Motor neuron (in vitro differentiated cells): Measurements from ENCODE around the gene HIRA. TPM values are rescaled to one million over a fixed set of nuclear protein-coding genes. Genes with fewer than 3 reads are reported as not detected.

Experiments
- ATAC-seq, 8 experiments: fragments of 200-7000 bp; cut with Tn5 transposase; replicated peaks in 6 of 8; 2 replicates each; pipeline ENCODE4 v1.8.0; 2021; ENCODE audit warnings: mild to moderate bottlenecking in 8 of 8, moderate library complexity in 8 of 8
- H3K27ac ChIP-seq, 2 donors: fragments of 250-450 bp; sonication (Bioruptor Pico); 2 replicates each; pipeline ENCODE4 v1.9.0; 2021; ENCODE audit warnings: antibody characterized with exemption in 2 of 2, mild to moderate bottlenecking in 2 of 2, moderate library complexity in 1 of 2
- H3K4me1 ChIP-seq, 2 donors: fragments of 250-450 bp; sonication (Bioruptor Pico); replicated peaks in 1 of 2; 2 replicates each; pipeline ENCODE4 v1.6.1; 2021; ENCODE audit warnings: antibody characterized with exemption in 2 of 2, mild to moderate bottlenecking in 2 of 2, moderate library complexity in 1 of 2
- H3K4me3 ChIP-seq, 5 donors: fragments of 250-450 bp; sonication (Bioruptor Pico); 2 replicates each; pipeline ENCODE4 v1.9.0; 2021; ENCODE audit warnings: antibody characterized with exemption in 5 of 5, mild to moderate bottlenecking in 5 of 5, moderate library complexity in 4 of 5
- WGBS, 10 experiments: fragments of 450-650 bp; shearing (Covaris generic); methylation state at CpG; one replicate each; pipeline ENCODE4 v1.0.0; 2022; 5-methylcytosine and 5-hydroxymethylcytosine counted together
- in situ Hi-C, 9 experiments: fragments of 400-800 bp; cut with MboI; loops; one replicate each; pipeline ENCODE4 v1.15.0; 2021; ENCODE audit warnings: low sequenced_read_pairs in 9 of 9, low pct_unique_long_range_greater_than_20kb in 2 of 9; ENCODE audit not compliant: unreplicated experiment in 9 of 9
- total RNA-seq, 8 experiments: library from RNA; unstranded; fragments of 300-600 nt; gene quantifications; 2 replicates each; pipeline versions ENCODE4 v1.2.3 to v1.2.4, GENCODE V29; 2022

Gene HIRA
- total RNA-seq, 8 experiments from 2014 or later: 9.9 to 30.1 (median 18.1) TPM

DNA sequence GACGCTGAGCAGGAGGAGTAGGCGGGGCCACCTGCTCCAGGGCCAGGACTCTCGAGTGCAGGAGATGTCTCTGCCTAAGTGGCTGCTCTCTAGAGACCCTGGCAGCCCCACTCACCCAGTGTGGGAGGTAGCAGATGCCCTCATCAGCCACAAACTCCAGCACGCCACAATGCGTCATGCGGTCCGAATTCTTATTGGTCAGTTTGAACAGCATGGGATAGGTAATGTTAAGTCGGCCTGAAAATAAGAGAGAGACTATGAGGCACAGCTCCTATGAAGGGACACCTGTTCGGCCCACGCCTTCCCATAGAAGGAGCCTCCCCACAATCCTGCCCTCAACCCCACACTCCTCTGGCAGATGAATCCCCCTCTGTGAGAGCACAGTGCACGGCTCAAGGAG is 40.0 kb upstream of the HIRA start:
- H3K4me3 ChIP-seq: no peak overlapping the region
- in situ Hi-C loops: loop anchor here in 1 of 9 experiments (25.0 kb wide), 1 partner anchor 141 kb away; no protein-coding TSS in a partner anchor
- no peaks in the 10 kb centered on the region for H3K4me1 ChIP-seq
- ATAC-seq: no peak
- no peak overlapping the region for H3K27ac ChIP-seq
- WGBS, 10 experiments: 60 to 96% (median 90%) methylated on average over 1 to 9 of the region's 11 CpGs; no CpG with 5 or more reads in 4 of the 10 experiments

DNA sequence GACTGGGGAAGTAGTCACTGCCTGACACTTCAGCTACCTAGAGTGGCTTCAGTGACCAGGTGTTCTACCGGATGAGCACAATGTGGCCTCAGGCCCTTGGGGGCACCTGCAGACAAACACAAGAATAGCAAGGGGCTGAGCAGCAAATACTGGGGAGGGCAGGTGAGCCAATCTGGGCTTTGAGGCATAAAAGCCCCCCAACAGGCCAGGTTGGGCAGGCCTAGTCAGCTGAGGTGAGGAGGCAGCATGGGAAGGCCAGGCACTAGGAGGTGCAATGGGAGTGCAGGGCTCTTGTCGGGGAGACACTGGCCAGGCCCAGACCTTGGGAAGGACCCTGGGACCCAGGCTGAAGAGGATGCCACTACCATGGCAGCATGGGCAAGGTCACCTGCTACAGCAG is 38.5 kb upstream of the HIRA start:
- 80 to 100% (median 100%) methylated on average over 1 of the region's 2 CpGs; no CpG with 5 or more reads in 7 of the 10 experiments for WGBS, 10 experiments
- peak overlapping the region in 1 of 2 donors; percentile 23 for H3K27ac ChIP-seq
- in situ Hi-C loops: loop anchor here in 1 of 9 experiments (25.0 kb wide), 1 partner anchor 142 kb away; no protein-coding TSS in a partner anchor

DNA sequence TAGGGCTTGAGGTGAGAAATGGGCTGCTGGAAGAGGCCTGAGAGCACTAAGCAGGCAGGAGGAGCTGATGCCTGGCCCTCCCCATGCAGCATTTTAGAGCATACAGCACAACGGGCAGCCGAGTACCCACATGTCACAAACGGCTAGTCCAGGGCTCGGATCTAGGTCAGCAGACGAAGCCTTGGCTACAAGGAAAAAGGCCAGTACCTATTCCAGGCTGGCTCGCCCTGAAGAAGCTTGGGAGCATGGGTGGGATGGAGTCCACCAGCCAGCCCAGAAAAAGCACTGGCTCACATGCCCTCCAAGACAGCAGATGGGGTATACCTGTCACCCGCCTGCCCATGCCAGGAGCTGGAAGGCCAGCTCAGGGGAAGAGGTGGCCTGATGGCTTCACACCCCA is 37.9 kb upstream of the HIRA start:
- no peak for ATAC-seq
- 67 to 94% (median 90%) methylated on average over 2 to 6 of the region's 7 CpGs; no CpG with 5 or more reads in 5 of the 10 experiments for WGBS, 10 experiments
- in situ Hi-C loops: loop anchor here in 1 of 9 experiments (25.0 kb wide), 1 partner anchor 143 kb away; no protein-coding TSS in a partner anchor
- H3K4me1 ChIP-seq: no peaks in the 10 kb centered on the region
- H3K27ac ChIP-seq: no peak overlapping the region
- H3K4me3 ChIP-seq: no peak overlapping the region

More for the DNA sequence above, 38.5 kb upstream of the HIRA start:
- no peaks in the 10 kb centered on the region for H3K4me1 ChIP-seq
- no peak for ATAC-seq
- no peak overlapping the region for H3K4me3 ChIP-seq

DNA sequence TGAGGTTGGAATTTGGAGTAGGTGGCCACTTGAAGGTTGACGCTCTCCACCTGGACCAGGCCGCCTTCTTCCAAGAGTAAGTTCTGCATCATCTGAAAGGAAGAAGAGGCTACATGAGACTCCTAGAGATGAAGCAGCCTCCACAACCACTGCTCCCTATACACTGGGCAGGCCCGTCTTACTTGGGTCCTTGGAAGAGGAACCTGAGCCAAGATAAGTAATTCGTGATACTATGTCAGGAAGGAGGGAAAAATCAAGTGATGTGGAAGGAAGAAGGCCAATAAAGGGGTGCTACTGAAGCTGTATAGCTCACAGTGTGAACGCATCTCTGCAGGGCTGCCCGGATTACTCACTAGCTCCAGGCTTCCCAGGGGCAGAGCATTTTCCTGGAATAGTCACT is 36.4 kb upstream of the HIRA start:
- no peak for ATAC-seq
- in situ Hi-C loops: loop anchor here in 1 of 9 experiments (25.0 kb wide), 1 partner anchor 144 kb away; no protein-coding TSS in a partner anchor
- Histone ChIP-seq H3K27ac (no peak overlapping the region), H3K4me1 (no peaks in the 10 kb centered on the region), H3K4me3 (no peak overlapping the region)
- 93 to 100% (median 97%) methylated on average over 2 to 5 of the region's 6 CpGs; no CpG with 5 or more reads in 5 of the 10 experiments for WGBS, 10 experiments

DNA sequence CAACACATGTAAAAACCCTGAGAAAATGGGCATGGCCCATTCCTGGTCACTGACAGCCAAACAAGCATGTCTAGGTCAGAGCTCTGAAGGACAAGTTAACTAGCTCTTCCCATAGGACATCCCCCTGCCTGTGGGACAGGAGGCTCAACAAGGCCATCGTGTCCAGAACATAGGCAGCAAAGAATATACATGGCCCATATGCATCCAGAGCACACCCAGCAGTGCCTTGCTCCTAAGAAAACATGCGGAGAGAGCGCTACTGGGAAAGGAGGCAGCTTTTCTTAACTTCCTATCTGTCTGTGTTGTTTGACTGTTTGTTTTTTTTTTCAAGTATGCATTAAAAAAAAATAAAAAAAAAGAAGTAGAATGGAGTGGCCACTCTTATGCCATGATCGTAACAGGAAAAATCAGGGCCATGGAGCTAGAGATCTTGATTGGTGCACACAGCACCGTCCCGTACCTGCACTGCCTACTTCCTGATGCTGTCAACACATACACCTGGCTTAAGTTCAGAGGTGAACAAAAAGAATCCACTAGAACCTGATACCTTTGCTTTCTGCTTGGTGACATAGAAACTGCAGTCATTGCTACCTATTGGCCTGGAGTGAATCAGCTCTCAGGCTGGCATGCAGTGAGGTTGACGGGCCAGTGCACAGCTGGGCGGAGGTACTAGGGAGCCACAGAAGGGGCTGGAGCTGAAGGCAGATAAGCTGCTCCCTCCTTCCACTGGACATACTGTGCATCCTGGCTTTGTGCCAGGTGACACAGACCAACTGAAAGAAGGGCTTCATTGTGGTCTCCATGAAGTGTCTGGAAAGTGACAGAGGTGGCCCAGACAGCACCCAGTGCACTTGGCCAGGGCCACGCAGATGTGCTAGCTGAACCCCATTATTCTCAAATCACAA is 35.6 kb upstream of the HIRA start:
- H3K27ac ChIP-seq: peak overlapping the region in 1 of 2 donors; percentile 23
- in situ Hi-C loops: loop anchor here in 1 of 9 experiments (25.0 kb wide), 1 partner anchor 145 kb away; no protein-coding TSS in a partner anchor
- 80 to 100% (median 92%) methylated on average over 1 to 7 of the region's 9 CpGs; no CpG with 5 or more reads in 1 of the 10 experiments for WGBS, 10 experiments

DNA sequence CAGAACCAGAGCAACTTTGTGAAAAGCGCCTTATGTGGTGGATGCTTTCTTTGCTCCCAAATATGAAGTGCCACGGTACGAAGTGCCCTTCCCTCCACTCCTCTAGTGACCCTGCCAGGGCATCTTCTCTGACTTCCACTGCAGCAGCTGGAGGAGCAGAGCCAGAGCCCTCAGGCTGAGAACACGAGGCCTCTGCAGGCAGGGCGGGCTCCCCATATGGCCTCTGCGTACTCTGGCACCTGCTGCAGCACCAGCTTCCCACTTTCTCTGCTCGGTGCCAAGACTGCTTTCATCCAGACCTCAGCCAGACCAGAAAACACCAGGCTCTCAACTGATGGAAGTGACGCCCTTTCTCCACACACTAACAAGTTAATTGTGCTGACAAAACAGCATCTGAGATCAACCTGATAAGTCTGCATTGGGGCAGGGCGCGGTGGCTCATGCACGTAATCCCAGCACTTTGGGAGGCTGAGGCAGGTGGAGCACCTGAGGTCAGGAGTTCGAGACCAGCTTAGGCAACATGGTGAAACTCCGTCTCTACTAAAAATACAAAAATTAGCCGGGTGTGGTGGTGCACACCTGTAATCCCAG is 34.7 kb upstream of the HIRA start:
- in situ Hi-C loops: loop anchor here in 1 of 9 experiments (25.0 kb wide), 1 partner anchor 146 kb away; no protein-coding TSS in a partner anchor
- ATAC-seq: no peak
- H3K4me3 ChIP-seq: no peak overlapping the region
- no peak overlapping the region for H3K27ac ChIP-seq
- H3K4me1 ChIP-seq: no peaks in the 10 kb centered on the region
- WGBS, 10 experiments: 88 to 100% (median 97%) methylated on average over 3 to 11 of the region's 14 CpGs; no CpG with 5 or more reads in 2 of the 10 experiments

More for the DNA sequence above, 35.6 kb upstream of the HIRA start:
- no peak for ATAC-seq
- Histone ChIP-seq H3K4me1 (no peaks in the 10 kb centered on the region), H3K4me3 (no peak overlapping the region)

DNA sequence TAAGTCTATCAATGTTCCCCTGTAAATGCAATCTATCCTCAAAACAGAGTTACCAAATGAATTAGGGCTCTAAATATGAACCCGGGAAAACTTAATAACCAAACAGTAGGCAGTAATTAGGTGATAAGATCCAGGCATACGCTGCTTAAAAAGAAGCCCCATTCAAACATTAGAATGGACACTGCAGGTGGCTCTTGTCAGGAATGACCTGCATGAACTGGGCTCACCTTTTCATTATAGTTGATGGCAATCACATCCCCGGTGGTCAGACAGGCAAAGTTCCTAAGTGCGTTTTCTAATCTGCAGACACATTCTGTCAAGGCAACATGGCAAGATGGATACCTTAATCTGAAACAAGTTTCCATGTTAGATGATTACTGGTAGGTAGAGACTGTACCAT is 33.4 kb upstream of the HIRA start:
- Histone ChIP-seq H3K4me3 (no peak overlapping the region), H3K4me1 (no peaks in the 10 kb centered on the region), H3K27ac (no peak overlapping the region)
- WGBS, 10 experiments: 78 to 100% (median 93%) methylated on average over 1 to 4 of the region's 4 CpGs; no CpG with 5 or more reads in 2 of the 10 experiments
- no peak for ATAC-seq
- in situ Hi-C loops: loop anchor here in 1 of 9 experiments (25.0 kb wide), 1 partner anchor 147 kb away; no protein-coding TSS in a partner anchor

DNA sequence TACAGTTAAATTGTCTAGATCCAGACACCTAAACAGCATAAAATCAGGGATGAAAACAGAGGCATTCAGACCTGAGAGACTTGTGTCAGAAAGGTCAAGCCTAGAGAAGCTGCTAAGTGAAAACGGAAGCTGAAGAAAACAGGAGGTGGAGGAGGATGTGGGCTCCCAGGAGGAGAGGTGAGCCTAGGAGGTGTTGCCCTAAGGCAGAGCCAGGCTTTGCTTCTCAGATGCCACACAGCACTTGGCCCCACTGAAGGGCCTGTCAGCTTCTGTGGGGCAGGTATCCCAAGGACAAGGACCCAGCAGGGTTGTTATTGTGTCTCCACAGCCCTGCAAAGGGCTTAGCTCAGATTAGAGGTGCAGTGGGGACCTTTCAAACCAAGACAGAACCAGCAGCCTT is 33.0 kb upstream of the HIRA start:
- H3K27ac ChIP-seq: no peak overlapping the region
- no peaks in the 10 kb centered on the region for H3K4me1 ChIP-seq
- H3K4me3 ChIP-seq: no peak overlapping the region
- in situ Hi-C loops: loop anchor here in 1 of 9 experiments (25.0 kb wide), 1 partner anchor 148 kb away; no protein-coding TSS in a partner anchor
- 0 to 100% (median 76%) methylated on average over 1 of the region's 1 CpG; no CpG with 5 or more reads in 4 of the 10 experiments for WGBS, 10 experiments
- ATAC-seq: no peak

DNA sequence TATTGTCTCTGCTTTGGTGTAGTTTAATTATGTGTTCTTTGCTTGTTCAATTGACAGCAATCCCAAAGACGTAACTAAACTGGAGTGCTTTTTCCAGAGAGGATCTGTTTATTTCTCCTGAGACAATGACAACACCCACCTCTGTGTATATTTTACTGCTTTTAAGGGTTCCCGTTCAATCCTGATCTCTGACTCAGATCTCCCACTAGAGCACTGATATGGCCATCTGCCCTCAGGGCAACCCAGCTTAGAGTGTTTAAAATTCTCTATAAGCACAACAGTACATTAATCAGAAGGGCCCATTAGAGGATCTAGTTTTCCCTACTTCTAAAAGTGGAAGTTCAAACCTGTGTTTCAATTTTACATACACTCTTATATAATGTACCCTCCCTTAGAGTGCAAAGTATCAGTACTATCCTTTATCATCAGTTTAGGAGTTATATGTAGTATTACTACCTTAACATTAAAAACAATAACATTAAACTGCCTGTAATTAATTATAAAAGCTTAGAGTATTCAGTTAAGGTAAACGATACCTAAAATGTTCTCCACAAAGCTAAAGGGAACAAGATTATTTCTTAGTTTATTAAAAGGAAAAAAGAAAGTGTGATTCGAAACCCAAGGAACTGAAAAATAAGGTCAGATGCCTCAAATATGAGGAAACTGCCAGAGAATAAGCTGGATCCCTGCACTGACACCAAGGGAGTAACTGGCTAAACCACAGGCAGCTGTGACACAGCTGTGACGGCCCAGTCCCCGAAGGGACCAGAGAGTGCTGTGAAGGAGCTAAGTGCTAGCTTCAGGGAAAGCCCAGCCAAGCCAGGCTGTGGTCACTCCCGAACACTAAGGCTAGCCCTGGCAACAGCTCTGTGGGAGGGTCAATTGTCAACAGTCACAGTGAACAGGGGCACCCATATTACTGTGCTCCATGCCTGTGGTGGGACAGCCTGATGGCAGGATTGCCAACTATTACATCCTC is 32.2 kb upstream of the HIRA start:
- in situ Hi-C loops: loop anchor here in 1 of 9 experiments (25.0 kb wide), 1 partner anchor 149 kb away; no protein-coding TSS in a partner anchor
- WGBS, 10 experiments: 28 to 100% (median 79%) methylated on average over 2 to 6 of the region's 7 CpGs
- peak in 7 of 8 experiments; percentile 43 to 91 (median 61) for ATAC-seq

DNA sequence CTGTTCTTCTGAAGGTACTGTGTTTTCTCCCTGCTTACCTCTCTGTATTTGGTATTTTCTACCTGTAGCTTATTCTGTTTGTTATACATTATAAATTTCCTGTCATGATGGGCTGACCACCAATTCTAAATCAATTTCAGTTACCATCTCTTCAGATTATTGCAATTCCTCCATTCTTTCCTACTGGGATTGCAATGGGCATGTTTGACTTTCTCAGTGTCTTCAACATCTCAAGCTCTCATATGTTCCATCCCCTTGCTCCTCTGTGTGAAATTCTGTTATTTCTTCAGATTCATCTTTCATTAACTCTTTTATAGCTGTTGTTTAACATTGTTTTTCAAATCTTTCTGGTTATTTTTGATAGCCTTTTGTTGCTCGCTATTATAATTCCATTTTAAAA is 31.5 kb upstream of the HIRA start:
- WGBS, 10 experiments: 94 to 100% (median 100%) methylated on average over 1 of the region's 1 CpG
- in situ Hi-C loops: loop anchor here in 1 of 9 experiments (25.0 kb wide), 1 partner anchor 149 kb away; no protein-coding TSS in a partner anchor
- no peak for ATAC-seq

More for the DNA sequence above, 32.2 kb upstream of the HIRA start:
- Histone ChIP-seq H3K4me3 (no peak overlapping the region), H3K4me1 (no peaks in the 10 kb centered on the region), H3K27ac (peak overlapping the region in 1 of 2 donors; percentile 46)

DNA sequence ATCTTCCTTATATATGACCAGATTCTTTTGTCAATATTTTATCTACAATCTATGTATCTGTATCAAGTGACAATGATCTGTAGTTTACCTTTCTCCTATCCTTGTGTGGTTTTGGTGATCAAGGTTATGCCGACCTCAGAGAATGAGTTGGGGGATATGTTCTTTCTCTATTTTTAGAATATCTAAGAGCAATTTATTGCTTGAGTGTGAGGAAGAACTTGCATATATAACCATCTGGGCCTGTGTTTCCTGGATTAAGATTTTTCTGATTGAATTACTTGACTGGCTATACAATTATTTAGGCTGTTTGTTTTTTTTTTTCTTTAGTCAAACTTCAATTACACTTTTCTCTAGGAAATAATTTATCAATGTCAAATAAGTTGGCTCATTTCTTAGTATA is 30.0 kb upstream of the HIRA start:
- in situ Hi-C loops: loop anchor here in 1 of 9 experiments (25.0 kb wide), 1 partner anchor 151 kb away; no protein-coding TSS in a partner anchor
- Histone ChIP-seq H3K27ac (no peak overlapping the region), H3K4me3 (no peak overlapping the region), H3K4me1 (no peaks in the 10 kb centered on the region)
- no peak for ATAC-seq
- 90 to 100% (median 100%) methylated on average over 1 of the region's 1 CpG; no CpG with 5 or more reads in 3 of the 10 experiments for WGBS, 10 experiments

More for the DNA sequence above, 31.5 kb upstream of the HIRA start:
- H3K27ac ChIP-seq: no peak overlapping the region
- no peaks in the 10 kb centered on the region for H3K4me1 ChIP-seq
- H3K4me3 ChIP-seq: no peak overlapping the region
